HG03575 (cell line): Measurements from ENCODE around the gene TRPM2.
"Not testable (repeated sequence)": the region's sequence is repeated elsewhere in the genome, so short reads cannot be mapped to it uniquely, and the experiment has no call there.

Experiments used
- ATAC-seq: cut with Tn5 transposase; IDR thresholded peaks from one replicate; pipeline ENCODE4 v1.9.1; 2021; ENCODE audit not compliant: unreplicated experiment, insufficient number of reproducible peaks, low FRiP score; ENCODE audit errors: extremely low read depth

The TRPM2 gene

GRCh38 chr21:44462086-44462833 lies 108.8 kb downstream of the TRPM2 start:
- ATAC-seq: no peak

GRCh38 chr21:44462834-44463200 lies 109.4 kb downstream of the TRPM2 start:
- ATAC-seq: no peak

DNA sequence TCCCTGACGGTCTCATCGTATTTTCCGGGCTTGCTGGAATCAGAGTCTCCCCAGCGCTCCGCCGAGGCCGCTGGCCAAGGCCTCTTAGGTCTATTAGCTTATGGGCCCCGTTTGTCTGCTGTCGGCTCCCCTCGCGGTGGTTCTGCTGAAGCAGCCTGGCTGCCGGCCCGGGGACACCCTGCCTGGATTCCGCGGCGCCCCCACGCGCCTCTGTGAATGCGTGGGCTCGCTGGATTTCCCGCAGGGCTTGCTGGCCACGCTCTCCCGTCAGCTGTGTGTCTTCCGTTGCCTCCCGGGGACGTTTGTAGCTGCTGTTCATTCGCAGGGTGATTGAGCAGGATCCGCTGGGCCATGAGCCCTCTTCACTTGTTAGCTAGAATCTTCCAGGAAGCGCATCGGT lies 110.3 kb downstream of the TRPM2 start:
- ATAC-seq: no peak

DNA sequence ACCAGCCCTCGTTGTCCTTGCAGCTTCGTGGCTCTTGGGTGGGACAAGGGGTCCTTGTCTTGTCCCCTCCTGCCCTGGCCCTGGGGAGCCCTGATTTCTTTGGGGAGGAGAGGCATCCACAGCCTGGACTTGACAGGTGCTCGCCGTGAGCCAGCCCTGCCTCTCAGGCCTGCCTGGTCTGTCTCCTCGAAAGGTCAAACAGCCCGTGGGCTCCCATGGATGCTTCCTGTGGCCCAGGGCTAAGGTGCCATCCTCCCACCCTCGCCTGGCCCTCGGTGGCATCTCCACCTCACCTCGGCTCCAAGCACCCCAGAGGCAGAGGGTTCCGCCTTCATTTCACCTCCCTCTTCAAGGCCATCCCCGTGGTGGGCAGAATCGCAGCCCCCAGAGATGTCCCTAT lies 110.9 kb downstream of the TRPM2 start:
- no peak for ATAC-seq

- ATAC-seq: no peak
Measured at GRCh38 chr21:44466351-44466954, 113.0 kb downstream of the TRPM2 start.

GRCh38 chr21:44466996-44467858 lies 113.8 kb downstream of the TRPM2 start:
- no peak for ATAC-seq

- no peak for ATAC-seq
Measured at GRCh38 chr21:44467859-44468195, 114.4 kb downstream of the TRPM2 start.

GRCh38 chr21:44471341-44471740 lies 117.9 kb downstream of the TRPM2 start:
- no peak for ATAC-seq

DNA sequence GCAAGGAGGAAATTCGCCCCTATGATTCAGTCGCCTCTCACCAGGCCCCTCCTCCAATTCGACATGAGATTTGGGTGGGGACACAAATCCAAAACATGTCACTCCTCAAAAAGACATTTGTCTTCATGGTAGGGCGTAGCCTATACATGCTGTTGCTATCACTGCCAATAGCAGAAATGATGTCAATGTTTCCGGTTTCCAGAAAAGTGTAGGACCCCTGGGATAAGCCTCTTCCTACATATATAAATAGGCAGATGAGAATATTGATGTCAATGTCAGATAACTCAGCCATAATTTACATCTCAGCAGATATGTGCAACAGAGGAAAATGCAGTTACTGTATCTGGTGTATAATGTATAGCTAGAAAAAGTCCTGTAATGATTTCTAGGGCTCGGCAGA lies 118.6 kb downstream of the TRPM2 start:
- ATAC-seq: no peak

DNA sequence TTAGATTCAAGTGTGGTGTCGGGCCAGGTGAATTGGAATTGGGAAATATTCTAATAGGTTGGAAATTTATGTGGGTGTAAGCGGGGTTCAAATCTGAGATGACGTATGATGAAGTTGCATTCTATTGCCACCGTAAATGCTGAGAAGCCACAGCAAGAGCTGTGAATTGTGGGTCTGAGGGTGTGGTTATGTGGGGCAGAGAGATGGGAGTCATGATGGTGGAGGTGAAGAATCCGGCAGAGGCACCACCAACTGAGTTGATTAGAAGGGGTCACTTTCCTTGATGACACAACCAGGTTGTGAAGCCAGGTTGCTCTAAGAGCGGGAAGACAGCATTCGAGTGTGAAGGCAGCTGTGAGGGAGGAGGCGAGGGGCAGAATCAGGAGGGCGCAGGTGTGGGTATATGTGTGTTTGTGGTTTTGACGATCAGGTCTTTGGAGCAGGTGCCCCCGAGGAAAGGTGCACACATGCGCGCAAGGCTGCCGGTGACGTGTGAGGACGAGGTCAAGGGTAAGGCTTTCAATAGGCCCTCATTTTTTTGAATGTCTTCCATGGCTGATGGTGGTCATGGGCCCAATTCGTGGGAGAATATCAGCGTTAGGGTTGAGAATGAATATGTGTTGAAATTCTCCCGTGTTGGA lies 120.6 kb downstream of the TRPM2 start:
- ATAC-seq: no peak

DNA sequence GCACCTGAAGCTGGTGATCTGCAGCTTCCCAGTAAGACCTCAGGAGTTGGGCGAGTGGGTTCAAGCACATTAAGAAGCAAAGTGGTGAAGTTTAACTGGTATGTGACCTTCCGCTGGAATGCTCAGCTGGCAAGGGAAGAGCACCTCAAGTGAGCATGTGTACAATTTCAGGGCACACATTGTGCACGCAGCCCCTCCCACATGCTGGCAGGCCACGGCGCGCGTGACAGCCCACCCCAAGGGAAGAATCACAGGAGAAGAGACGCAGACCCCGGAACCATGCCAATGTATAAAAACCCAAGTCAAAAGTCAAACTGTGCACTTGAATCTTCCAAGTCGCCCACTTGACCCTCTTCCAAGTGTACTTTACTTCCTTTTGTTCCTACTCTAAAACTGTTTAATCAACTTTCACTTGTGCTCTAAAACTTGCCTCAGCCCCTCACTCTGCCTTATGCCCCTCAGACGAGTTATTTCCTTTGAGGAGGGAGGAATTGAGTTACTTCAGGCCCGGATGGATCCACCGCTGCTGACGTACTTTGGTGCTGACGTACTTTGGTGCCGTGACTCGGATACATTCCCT lies 121.9 kb downstream of the TRPM2 start:
- no peak for ATAC-seq

DNA sequence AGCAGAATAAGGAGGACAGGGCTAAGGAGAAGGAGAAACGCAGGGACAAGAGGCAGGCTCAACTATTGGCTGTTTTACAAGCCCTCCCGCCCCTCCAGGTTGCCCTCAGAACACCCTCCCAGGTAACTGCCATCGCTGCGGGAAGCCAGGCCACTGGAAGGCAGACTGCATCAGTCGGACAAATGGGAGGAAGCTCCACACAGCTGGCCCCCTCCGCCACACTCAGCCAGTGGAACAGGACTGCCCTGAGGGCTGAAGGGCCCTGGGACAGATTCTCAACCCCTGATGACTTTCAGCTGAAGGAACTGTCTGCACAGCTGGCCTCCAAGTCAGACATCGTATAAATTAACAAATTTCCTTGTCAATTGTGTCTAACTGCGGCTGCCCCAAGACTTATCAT lies 123.7 kb downstream of the TRPM2 start:
- no peak for ATAC-seq

- ATAC-seq: no peak
Measured at GRCh38 chr21:44477712-44478111, 124.3 kb downstream of the TRPM2 start.

DNA sequence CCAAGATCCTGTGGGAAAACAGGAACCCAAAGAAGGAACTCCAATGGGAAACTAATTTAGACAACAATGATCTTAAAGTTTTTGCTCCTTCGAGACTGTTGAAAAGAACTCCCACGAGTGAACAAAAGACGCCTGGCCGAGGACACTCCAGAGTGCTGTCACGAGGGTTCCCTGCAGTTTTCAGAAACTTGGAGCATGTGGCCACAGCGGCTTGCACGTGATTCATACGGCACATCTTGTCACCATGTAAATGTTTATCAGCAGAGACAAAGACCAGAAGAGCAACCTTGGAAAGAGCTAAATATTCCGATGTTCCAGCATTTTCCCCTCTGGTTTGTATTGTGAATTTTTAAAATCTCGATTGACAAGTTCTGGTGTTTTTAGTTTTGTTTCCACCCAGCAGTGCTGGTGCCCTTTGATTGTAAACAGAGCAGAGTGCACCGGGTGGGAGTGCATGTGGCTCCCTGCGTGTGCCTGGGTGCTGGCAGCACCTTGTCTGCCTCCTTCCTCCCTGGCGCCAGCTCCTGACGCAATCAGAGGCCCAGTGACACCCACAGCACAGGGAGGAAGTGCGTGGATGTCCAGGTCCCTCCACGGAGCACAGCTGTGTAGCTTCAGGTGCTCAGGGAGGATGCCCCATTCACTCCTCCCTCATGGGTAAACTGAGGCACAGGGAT lies 124.8 kb downstream of the TRPM2 start:
- no peak for ATAC-seq

DNA sequence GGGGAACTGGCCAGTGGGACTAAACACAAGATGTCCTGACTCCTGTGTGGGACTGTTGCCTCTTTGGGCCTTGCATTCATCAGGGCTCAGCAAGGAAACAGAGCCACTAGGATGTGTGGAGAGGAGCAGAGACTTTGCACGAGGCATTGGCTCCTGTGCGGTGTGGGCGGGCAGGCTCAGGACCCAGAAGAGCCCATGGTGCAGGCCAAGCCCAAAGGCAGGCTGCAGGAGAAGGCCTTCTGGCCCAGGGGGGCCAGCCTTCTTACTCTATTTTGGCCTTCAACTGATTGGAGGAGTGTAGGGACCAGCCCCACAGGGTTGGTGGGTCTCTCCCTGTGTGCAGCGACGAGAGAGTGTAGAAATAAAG lies 125.4 kb downstream of the TRPM2 start:
- ATAC-seq: no peak

DNA sequence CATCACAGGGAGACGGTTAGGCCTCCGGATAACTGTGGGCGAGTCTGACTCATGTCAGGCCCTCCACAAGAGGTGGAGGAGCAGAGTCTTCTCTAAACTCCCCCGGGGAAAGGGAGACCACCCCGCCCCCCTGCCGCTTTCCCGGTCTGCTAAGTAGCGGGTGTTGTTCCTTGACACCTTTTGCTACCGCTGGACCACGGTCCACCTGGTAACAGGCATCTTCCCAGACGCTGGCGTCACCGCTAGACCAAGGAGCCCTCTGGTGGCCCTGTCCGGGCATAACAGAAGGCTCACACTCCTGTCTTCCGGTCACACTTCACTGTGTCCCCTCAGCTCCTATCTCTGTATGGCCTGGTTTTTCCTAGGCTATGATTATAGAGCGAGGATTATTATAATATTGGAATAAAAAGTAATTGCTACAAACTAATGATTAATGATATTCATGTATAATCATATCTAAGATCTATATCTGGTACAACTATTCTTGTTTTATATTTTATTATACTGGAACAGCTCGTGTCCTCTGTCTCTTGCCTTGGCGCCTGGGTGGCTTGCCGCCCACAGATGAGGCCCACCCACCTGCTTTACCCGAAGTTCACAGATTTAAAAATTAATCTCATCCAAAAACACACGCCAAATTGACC lies 126.3 kb downstream of the TRPM2 start:
- ATAC-seq: not testable (repeated sequence)

DNA sequence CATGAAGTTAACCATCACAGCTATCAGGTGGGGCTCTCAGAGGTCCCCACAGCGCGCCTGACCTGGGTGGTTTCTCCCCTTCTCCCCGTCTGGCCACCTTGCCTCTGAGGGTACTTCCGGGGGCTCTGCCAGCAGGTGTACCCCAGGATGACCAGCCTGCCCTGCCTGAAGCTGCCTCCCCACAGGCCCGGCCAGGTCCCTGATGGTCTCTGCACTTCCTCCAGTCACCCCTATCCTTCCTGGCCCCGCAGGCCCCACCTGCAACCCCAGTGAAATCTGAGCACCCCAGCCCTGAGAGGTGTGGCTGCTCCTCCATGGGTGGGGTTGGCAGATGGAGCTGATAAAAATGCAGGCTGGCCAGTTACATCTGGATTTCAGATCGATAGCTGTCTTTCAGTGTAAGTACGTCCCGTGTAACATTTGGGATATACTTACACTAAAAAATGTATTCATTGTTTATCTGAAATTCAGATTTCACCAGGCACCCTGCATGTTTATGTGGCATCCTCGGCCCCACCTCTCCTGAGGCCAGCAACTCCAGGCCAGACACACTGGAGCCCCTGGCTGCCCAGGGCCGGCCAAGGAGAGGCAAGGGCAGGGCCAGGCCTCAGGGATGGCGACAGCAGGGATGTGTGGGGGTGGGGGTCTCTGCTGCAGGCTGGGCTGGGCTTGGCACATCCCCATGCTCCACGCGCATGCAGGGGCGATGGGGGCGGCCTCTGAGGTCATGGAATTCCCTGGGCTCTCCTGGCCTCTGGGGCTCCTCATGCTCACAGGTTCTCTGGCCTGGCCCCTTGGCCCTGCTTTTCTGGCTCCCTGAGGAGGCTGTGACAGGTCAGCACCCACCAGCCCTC lies 127.0 kb downstream of the TRPM2 start:
- no peak for ATAC-seq
